ENCODE measurements around the gene PTPRN2.

DNA sequence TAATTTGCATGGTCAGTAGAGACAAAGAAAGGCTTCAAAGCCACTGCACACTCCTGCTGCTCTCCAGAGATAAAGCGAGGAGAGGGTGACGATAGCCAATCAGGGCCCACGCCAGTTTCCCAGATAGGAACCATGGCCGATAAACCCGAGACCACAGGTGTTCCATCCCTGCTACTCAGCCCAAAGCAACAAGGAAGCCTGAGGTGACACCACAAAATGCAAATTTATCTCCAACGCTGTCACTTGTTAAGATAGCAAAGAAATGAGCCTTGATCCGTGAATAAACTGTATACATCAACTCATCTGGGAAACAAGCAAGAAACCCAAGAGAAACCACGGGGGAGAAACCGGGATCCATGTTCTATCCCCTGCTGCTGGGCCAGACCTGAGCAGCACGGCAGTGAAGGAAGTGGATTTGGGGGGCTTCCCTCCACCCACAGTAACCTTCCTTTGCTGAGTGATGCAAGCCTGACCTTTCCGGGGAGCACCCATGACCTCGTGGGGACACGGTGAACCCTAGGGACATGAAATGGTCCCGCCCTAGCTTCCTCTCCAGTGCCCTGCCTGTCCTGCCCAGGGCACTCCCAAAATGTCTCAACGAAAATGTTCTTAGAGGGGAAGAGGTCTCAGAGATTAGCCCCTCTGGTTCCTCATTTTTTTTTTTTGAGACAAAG is 164.6 kb downstream of the PTPRN2 start:
- TF ChIP-seq, protein P1, sequence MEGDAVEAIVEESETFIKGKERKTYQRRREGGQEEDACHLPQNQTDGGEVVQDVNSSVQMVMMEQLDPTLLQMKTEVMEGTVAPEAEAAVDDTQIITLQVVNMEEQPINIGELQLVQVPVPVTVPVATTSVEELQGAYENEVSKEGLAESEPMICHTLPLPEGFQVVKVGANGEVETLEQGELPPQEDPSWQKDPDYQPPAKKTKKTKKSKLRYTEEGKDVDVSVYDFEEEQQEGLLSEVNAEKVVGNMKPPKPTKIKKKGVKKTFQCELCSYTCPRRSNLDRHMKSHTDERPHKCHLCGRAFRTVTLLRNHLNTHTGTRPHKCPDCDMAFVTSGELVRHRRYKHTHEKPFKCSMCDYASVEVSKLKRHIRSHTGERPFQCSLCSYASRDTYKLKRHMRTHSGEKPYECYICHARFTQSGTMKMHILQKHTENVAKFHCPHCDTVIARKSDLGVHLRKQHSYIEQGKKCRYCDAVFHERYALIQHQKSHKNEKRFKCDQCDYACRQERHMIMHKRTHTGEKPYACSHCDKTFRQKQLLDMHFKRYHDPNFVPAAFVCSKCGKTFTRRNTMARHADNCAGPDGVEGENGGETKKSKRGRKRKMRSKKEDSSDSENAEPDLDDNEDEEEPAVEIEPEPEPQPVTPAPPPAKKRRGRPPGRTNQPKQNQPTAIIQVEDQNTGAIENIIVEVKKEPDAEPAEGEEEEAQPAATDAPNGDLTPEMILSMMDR (conservative IDR thresholded peaks at IDR 0.05), result no peak
- TF ChIP-seq EZH2 (IDR thresholded peaks at IDR 0.05; ENCODE audit: low read depth), result no peak

All from PC-9 (cell line).